HG03457 (cell line): ENCODE data around the gene PRADC1.
"Not testable (repeated sequence)": the region's sequence is repeated elsewhere in the genome, so short reads cannot be mapped to it uniquely, and the experiment has no call there.

Experiments used
- ATAC-seq: cut with Tn5 transposase; IDR thresholded peaks from one replicate; pipeline ENCODE4 v1.9.1; 2021; ENCODE audit warnings: moderate number of reproducible peaks; ENCODE audit not compliant: unreplicated experiment

PRADC1 gene

DNA sequence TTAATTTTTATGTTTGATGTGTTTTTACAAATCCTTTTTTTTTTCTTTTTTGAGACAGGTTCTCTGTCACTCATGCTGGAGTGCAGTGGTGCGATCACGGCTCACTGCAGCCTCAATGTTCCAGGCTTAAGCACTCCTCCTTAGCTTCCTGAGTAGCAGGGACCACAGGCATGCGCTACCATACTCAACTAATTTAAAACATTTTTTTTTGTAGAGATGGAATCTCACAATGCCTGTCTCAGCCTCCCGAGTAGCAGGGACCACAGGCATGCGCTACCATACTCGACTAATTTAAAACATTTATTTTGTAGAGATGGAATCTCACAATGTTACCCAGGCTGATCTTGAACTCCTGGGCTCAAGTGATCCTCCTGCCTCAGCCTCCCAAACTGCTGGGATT lies 27.4 kb downstream of the PRADC1 start:
- no peak for ATAC-seq

DNA sequence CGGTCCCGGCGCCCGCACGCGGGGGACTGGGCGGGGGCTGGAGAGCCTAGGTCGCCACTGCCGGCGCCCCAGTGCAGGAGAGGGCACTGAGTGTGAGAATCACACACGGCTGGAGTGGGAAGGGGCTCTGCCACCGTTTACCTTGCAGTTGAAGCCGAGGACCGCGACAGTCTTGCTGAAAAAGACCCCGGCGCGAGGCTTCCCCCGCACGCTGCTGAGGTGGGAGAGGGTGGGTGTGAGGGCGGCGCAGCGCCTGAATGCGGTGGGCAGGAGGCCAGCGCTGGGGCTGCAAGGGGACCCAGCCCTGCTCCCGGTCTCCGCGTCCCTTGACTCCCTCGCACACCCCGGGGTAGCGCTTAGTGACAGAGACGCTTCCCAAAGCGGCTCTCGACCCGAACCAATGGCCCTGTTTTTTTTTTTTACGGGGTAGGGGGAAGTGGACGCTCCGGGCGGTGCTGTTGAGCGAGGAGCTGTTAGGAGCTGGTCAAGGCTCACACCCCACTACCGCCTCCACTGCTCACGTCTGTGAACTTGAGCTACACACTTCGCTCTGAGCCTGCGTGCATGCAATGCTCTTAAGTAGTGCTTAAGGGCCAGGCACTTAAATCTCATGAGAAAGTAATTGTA lies 29.9 kb downstream of the PRADC1 start:
- no peak for ATAC-seq

DNA sequence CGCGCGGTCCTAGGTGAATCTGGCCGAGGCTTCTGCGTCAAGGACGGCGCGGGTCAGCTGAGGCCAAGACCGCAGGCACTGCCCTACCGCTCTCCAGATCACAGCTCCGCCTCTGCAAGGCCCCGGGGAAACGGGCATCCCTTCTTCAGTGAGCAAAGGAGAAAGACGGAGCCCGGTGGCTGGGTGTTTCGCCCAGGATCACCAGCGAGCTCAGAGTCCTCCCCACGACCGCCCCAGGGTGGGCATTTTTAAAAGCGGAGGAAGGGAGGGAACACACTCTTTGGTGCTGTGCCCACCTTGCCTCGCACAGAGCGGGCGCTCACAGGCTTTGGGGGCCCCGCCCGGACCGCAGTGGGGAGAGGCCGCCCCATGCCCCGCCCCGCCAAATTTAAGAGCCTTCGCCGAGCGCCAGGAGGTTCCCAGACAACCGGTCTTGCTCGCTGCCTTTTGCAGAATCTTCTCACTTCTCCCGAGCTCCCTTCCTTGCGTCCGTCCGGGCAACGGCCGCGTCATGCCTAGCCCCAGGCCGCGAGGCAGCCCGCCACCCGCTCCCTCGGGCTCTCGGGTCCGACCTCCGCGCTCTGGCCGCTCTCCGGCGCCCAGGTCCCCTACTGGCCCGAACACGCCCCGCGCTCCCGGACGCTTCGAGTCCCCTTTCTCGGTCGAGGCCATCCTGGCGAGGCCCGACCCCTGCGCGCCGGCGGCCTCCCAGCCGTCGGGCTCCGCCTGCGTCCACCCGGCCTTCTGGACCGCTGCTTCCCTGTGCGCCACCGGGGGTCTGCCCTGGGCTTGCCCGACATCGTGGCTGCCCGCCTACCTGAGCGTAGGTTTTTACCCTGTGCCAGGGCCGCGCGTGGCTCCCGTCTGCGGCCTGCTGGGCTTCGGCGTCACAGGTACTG lies 30.6 kb downstream of the PRADC1 start, which contains the start of gene NOTO:
Gene NOTO, plus strand, starts transcription at position 419 of the 899 bp plus-strand sequence. Its CDS starts 93 bp downstream, at position 512.
- ATAC-seq, result no peak

DNA sequence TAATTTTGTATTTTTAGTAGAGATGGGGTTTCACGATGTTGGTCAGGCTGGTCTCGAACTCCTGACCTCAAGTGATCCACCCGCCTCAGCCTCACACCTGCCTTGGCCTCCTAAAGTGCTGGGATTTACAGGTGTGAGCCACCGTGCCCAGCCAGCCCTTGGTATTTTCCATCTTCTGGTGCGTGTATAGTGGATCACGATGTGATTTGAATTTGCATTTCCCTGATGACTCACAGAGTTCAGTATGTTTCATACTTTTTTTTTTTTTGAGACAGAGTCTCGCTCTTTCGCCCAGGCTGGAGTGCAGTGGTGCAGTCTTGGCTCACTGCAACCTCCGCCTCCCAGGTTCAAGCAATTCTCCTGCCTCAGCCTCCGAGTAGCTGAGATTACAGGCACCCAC lies 32.8 kb downstream of the PRADC1 start:
- ATAC-seq, result not testable (repeated sequence)

DNA sequence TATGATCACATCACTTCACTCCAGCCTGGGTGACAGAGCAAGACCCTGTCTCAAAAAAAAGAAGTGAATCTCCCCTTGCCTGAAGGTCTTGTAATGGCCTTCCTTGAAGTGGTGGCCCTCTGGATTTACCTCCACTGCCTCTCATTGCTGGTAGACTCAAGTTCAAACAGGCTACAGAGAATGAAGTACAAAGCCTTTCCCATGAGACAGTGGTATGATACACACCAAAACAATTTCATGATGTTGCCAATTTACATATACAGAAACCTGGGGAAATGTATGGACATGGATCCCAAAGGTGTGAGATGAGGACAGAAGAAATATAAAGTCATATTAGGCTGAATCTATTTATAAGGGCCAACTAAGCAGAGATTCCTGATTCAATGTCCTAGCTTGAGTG lies 35.5 kb downstream of the PRADC1 start:
- ATAC-seq, result no peak

DNA sequence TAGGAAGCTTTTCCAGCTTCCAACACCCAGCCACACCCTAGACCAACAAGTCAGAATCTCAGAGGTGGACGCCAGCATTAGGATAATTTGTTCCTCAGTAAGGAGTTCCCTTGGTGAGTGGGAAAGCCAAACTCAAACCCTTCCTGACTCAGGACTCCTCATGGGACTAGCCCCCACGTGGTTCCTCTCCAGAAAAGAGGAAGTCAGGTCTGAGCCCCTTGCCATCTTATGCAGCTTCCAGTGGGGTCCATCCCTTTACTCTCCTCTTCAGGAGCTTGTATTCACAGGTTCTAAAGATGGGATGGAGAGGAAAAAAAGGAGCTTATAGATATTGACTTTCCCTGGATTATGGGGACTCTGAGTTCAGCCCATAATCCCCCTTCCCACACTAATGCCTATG lies 45.5 kb downstream of the PRADC1 start:
- ATAC-seq, result no peak

DNA sequence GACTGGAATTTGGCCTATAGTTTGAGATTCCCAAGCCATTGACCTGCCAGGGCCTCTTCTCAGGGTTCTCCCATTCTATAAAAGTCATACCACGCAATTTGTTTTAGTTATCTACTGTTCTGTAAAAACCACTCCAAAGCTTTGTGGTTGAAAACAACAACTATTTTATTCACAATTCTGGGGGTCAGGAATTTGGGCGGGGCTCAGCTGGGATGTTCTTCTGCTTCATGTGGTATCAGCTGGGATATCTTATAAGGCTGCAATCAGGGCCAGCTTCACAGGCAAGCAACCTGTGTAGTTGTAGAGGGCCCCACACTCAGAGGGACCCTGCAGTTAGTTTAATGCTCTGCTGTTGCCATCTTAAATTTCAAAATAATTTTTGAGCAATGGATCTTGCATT lies 47.1 kb downstream of the PRADC1 start:
- ATAC-seq, result no peak
